ENCODE data around the gene COLQ.
A peak's percentile ranks its signal among the peaks of the same experiment; 100 is the strongest.

Gene COLQ

DNA sequence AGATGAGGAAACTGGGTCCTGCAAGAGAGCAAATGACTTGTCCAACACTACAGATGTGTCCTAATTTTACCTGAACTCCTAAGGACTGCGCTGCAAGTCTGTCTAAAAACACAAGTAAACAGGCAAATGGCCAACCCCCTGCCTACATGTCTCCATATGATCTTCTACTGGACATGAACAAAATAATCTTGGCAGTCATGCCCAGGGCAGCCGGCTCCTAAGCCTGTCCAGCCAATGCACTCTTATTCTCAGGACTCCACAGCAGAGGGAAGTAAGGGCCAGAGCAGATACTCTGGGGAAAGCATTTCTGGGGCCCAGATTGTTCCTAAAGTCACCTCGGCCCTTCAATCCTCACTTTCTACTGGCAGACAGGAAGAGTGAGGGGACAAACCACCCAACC, 10.3 kb downstream of the COLQ start:
- H3K36me3 Mint-ChIP-seq (ENCODE audit: low read depth), result no peaks in the 10 kb centered on the region
- no peak overlapping the region for H3K4me3 Mint-ChIP-seq
- H3K27me3 Mint-ChIP-seq (ENCODE audit: low read depth), result peaks cover 9% of the 10 kb centered on the region
- no peak overlapping the region for H3K27ac Mint-ChIP-seq
- H3K4me1 Mint-ChIP-seq (ENCODE audit: low read depth), result no peaks in the 10 kb centered on the region
- no peaks in the 10 kb centered on the region for H3K9me3 Mint-ChIP-seq

DNA sequence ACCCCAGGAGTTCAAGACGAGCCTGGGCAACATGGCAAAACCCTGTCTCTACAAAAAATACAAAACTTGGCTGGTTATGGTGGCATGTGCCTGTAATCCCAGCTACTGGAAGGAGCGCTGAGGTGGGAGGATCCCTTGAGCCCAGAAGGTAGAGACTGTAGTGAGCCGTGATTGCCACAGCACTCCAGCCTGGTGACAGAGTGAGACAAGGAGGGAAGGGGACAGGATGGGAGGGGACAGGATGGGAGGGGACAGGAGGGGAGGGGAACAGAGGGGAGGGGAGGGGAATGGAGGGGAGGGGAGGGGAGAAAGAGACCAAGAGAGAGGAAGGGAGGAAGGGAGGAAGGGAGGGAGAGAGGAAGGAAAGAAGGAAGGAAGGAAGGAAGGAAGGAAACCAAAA, 11.0 kb downstream of the COLQ start:
- Mint-ChIP-seq H3K36me3 (ENCODE audit: low read depth) (no peaks in the 10 kb centered on the region), H3K27me3 (ENCODE audit: low read depth) (peaks cover 9% of the 10 kb centered on the region), H3K27ac (no peak overlapping the region), H3K4me3 (no peak overlapping the region), H3K9me3 (no peaks in the 10 kb centered on the region), H3K4me1 (ENCODE audit: low read depth) (no peaks in the 10 kb centered on the region)

DNA sequence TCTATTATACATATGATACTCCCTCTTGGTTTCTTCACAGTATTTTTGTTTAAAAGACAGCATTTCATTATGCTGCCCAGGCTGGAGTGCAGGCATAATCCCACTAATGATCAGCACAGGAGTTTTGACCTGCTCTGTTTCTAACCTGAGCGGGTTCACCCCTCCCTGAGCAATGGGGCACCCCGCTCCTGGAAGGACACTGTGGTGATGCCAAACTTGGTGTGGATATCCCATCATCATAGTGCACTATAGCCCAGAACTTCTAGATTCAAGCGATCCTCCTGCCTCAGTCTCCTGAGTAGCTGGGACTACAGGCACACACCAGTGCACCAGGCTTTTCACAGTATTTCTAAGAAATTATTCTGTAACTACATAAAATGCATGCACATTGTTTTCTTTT, 14.9 kb downstream of the COLQ start:
- Mint-ChIP-seq H3K27me3 (ENCODE audit: low read depth) (peaks cover 6% of the 10 kb centered on the region), H3K4me1 (ENCODE audit: low read depth) (peaks cover 2% of the 10 kb centered on the region), H3K4me3 (no peak overlapping the region), H3K9me3 (no peaks in the 10 kb centered on the region), H3K36me3 (ENCODE audit: low read depth) (peaks cover 4% of the 10 kb centered on the region), H3K27ac (no peak overlapping the region)

DNA sequence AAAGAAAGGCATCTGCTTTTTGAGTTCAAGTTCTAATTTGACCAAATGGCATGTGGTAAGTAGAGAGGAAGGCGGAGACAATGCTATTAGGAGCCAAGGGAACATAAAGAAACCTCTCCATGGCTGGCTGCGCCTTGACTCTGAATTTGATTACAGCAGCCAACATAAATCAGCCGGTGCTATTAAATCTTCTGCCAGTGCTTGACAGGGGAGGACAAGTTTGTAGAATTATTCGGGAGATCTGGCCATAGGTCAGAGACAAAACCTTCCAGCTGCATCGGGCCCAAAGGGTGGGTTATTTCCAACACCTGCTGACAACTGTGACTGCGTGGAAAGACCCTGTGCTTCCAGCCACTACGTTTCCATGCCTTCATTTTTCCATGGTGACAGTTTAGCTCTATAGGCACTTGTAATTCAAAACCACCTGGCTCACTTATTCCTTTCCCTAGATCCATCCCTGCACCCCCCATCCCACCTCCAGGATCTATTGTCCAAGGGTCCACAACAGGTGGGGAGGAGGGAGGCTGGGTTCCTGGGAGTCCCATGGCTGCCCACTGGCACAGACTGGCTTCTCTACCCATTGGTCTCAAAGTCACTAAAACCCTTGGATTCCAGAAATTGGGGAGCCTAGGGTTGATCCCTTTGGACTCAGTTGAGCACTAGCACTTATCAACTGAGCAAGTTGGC, 15.9 kb downstream of the COLQ start:
- no peak overlapping the region for H3K4me3 Mint-ChIP-seq
- H3K36me3 Mint-ChIP-seq (ENCODE audit: low read depth), result peaks cover 4% of the 10 kb centered on the region
- H3K27me3 Mint-ChIP-seq (ENCODE audit: low read depth), result no peaks in the 10 kb centered on the region
- no peaks in the 10 kb centered on the region for H3K9me3 Mint-ChIP-seq
- H3K4me1 Mint-ChIP-seq (ENCODE audit: low read depth), result peaks cover 6% of the 10 kb centered on the region
- no peak overlapping the region for H3K27ac Mint-ChIP-seq

DNA sequence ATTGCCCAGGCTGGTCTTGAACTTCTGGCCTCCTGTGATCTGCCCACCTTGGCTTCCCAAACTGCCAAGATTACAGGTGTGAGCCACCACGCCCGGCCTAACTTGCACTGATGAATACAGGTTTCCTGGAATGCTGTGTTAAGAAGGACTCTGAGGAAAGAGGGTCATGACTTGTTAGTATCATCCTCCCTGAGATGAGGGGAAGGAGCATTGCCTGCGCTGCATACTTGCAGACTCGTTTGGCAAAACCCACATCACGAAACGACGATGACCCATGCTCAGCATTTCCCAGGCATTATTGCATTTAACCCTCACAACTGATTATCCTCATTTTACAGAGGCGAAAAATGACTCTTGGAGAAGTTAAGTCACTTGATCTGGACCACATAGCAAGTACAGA, 18.9 kb downstream of the COLQ start:
- Mint-ChIP-seq H3K27ac (no peak overlapping the region), H3K27me3 (ENCODE audit: low read depth) (no peaks in the 10 kb centered on the region), H3K4me1 (ENCODE audit: low read depth) (peaks cover 19% of the 10 kb centered on the region), H3K36me3 (ENCODE audit: low read depth) (peaks cover 4% of the 10 kb centered on the region), H3K4me3 (no peak overlapping the region), H3K9me3 (no peaks in the 10 kb centered on the region)

DNA sequence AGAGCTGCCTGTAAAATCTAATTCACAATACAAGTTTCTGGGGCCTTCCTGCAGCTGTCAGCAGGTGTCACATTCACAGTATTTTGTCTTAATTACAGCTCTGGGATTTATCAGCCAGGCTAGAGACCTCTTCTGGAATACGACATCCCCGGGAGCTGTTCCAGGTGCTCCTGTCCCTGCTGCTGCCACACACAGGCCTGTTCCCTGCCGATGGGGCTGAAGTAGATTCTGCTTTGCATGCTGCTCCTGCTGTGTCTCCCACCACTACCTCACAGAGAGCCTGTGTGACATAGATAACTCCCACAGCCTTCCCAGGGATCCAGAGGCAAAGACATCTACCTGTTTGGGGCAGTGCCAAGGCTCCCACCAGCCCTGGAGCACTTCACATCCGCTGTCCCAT, 20.4 kb downstream of the COLQ start:
- Mint-ChIP-seq H3K27me3 (ENCODE audit: low read depth) (no peaks in the 10 kb centered on the region), H3K27ac (no peak overlapping the region), H3K4me1 (ENCODE audit: low read depth) (peaks cover 23% of the 10 kb centered on the region), H3K9me3 (no peaks in the 10 kb centered on the region), H3K4me3 (no peak overlapping the region), H3K36me3 (ENCODE audit: low read depth) (peaks cover 4% of the 10 kb centered on the region)

DNA sequence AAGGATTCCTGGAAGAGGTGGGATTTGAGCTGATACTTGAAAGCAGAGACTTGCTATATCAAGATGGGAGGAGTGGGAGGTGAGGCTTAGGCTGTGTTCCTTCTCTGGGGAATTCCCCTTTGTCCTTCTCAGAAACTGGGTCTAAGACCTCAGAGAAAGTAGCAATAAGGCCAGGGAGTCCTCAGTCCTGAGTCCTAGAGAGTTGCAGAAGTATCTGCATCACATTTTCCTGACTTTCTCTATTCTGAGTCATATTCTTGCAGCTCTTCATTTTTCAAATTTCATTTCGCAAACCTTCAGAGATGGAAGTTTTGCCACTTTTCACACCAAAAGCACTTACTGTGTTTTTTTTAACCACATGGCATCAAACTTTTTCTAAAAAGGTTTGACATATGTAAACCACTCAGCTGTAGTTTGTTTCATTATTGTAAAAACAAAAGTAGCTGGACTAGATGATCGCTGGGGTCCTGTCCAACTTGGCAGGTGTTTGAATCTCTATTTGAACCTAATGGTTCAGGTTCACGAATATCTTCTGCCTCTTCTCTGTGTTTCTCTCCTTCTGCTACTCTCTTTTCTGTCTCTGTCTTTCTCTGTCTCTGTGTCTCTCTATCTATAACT, 21.3 kb downstream of the COLQ start:
- Mint-ChIP-seq H3K4me1 (ENCODE audit: low read depth) (peaks cover 23% of the 10 kb centered on the region), H3K27me3 (ENCODE audit: low read depth) (peaks cover under 1% of the 10 kb centered on the region), H3K36me3 (ENCODE audit: low read depth) (peaks cover 4% of the 10 kb centered on the region), H3K27ac (no peak overlapping the region), H3K4me3 (peak overlapping the region; percentile 24), H3K9me3 (no peaks in the 10 kb centered on the region)

DNA sequence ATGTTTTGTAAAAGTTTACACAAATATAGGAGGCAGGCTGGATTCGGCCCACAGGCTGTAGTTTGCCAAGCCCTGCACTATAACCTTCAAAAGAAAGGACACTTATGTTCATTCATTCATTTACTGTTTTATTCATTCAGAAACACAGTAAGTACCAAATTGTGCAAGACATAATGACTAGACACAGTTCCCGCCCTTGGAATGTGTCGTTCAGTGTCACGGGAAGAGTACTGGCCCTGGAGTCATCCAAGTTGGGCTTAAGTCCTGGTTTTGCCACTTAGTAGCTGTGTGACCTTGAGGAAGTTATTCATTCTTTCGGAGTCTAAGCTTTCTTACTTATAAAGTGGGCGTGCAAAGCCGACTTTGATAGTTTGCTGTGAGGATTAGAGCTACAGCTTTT, 22.0 kb downstream of the COLQ start:
- Mint-ChIP-seq H3K4me3 (no peak overlapping the region), H3K36me3 (ENCODE audit: low read depth) (peaks cover 3% of the 10 kb centered on the region), H3K4me1 (ENCODE audit: low read depth) (peaks cover 26% of the 10 kb centered on the region), H3K27ac (no peak overlapping the region), H3K9me3 (no peaks in the 10 kb centered on the region), H3K27me3 (ENCODE audit: low read depth) (peaks cover 3% of the 10 kb centered on the region)

DNA sequence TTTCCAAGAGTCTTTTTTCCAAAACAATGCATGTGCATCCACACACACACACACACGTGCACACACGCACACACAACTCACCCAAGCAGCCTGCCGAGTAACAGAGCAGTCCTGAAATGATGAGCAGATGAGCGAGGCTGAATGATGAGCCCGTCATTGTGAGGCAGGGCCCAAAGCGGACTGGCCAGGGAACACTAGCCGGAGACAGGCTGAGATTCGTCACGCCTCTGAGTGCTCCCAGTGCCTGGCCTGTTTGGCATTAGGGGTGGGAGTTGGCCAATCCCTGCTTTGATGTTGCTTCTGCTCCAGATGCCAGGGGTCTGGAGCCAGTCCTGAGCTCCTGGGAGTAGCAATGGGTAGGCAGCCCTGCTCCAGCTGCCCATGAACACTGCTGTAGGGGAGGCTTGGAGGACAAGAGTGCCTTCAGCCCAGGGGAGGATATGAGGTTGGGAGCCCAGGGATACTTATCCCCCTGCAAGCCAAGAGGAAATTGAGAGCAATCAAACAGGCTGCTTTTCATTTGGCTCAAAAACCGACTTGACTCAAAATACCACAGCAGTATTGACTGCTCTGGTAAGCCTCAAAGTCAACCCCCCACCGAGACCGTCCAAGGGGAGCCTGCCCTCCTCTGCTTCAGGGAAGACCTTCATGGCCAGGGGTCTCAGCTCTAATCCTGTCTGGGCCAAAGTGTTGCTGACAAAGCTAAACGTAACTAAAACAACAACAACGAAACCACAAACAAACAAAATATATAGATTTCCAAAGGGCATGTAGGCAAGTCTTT, 22.9 kb downstream of the COLQ start:
- no peaks in the 10 kb centered on the region for H3K36me3 Mint-ChIP-seq (ENCODE audit: low read depth)
- peaks cover 7% of the 10 kb centered on the region for H3K27me3 Mint-ChIP-seq (ENCODE audit: low read depth)
- no peak overlapping the region for H3K4me3 Mint-ChIP-seq

DNA sequence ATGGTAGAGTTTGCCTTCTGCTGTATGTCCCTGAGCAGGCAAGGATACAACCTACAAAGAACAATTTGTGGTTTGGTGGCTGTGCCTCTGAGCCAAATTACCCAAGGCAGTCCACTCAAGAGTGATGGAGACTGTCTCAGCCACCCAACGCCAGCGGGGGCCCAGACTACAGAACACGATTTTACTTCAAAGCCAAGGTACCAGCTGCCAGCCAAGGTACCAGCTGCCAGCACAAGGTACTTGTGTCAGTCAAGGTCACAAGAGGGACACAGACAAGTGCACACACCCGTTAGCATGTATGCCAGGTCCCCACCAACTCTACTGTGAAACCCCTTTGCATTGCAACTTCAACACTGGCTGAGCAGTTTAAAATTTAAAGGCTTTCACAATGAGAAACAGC, 23.5 kb downstream of the COLQ start:
- Mint-ChIP-seq H3K4me3 (no peak overlapping the region), H3K36me3 (ENCODE audit: low read depth) (no peaks in the 10 kb centered on the region), H3K9me3 (no peaks in the 10 kb centered on the region), H3K27me3 (ENCODE audit: low read depth) (peaks cover 7% of the 10 kb centered on the region), H3K27ac (no peak overlapping the region), H3K4me1 (ENCODE audit: low read depth) (peaks cover 24% of the 10 kb centered on the region)

More for the DNA sequence above, 22.9 kb downstream of the COLQ start:
- Mint-ChIP-seq H3K9me3 (no peaks in the 10 kb centered on the region), H3K27ac (no peak overlapping the region), H3K4me1 (ENCODE audit: low read depth) (peaks cover 24% of the 10 kb centered on the region)

DNA sequence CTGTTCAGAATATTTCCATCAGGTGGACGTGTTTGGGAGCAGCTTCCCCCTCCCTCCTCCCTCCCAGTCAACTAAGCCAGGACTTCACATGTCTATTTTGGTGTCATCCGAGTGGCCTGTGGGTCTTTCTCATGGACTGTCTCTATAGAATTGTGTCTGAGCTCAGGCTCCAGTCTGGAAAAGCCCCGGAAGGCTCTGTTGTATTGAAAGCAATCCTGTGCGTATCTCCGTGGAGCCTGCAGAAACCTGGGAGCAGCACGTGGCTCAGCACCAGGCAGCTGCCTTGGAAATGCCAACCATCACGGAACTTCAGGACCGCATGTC, 25.2 kb downstream of the COLQ start:
- Mint-ChIP-seq H3K27ac (no peak overlapping the region), H3K9me3 (no peaks in the 10 kb centered on the region), H3K36me3 (ENCODE audit: low read depth) (no peaks in the 10 kb centered on the region), H3K4me1 (ENCODE audit: low read depth) (peaks cover 24% of the 10 kb centered on the region), H3K4me3 (no peak overlapping the region), H3K27me3 (ENCODE audit: low read depth) (peaks cover 7% of the 10 kb centered on the region)

DNA sequence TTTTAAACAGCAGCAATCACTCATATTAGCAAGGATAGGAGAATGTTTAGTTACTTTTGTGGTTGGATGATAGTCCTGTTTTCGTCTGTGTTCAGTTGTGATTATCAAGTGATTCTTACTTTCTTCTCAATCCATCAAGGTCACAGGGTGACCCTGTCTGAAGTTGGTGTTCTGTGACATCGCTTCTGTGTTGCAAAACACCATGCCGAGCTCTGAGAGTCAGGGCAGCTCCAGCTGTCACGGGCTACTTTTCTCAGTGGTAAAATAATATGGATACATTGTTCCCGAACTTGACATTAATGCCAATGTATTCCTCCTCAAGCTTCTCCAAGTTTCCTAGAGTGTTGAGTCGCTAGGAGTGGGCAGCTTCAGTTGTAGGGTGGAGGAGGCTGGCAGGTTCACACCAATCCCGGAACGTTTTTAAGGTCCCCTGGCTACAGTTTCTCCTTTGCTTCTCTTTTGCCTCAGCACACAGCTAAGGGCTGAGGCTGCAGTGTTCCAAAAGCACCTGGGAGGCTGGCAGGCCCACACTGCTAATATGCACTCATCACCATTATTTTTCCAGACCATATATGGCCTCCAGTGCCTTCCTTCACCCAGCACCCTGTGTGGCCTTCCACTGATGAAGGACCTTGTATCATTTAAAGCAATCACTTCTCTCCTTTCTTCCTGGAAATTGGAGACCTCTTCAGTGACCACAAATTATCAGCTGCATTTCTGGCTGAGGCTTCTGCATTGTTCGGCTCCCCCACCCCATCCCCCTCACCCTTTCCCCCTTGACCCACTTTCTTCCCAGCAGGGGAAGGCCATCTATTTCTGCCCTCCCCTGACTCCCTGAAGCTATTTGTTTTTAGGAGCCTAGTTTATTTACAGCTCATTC, 25.8 kb downstream of the COLQ start:
- Mint-ChIP-seq H3K27me3 (ENCODE audit: low read depth) (peaks cover 7% of the 10 kb centered on the region), H3K4me1 (ENCODE audit: low read depth) (peaks cover 21% of the 10 kb centered on the region), H3K9me3 (no peaks in the 10 kb centered on the region), H3K36me3 (ENCODE audit: low read depth) (no peaks in the 10 kb centered on the region), H3K4me3 (no peak overlapping the region), H3K27ac (no peak overlapping the region)

DNA sequence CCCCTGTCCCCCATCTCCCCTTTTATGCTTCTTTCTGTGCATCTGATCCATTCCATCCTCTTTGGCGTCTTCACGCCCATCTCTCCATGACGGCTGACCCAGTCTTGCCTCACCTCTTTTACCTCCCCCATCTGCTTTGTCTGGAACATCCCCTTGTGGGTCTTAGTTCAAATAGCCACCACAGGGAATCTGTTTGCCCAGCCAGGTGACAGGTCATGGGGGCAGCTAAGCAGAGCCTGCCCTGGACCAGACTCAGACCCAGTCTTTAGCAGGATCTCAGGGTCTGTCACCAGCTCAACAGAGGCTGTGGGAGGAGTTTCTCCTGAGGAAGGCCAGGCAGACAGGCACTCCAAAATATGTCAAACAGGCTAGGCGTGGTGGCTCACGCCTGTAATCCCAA, 28.1 kb downstream of the COLQ start:
- H3K36me3 Mint-ChIP-seq (ENCODE audit: low read depth), result no peaks in the 10 kb centered on the region
- H3K27ac Mint-ChIP-seq, result peak overlapping the region; percentile 33
- H3K9me3 Mint-ChIP-seq, result no peaks in the 10 kb centered on the region
- no peak overlapping the region for H3K4me3 Mint-ChIP-seq
- H3K27me3 Mint-ChIP-seq (ENCODE audit: low read depth), result peaks cover 7% of the 10 kb centered on the region
- H3K4me1 Mint-ChIP-seq (ENCODE audit: low read depth), result peaks cover 11% of the 10 kb centered on the region

DNA sequence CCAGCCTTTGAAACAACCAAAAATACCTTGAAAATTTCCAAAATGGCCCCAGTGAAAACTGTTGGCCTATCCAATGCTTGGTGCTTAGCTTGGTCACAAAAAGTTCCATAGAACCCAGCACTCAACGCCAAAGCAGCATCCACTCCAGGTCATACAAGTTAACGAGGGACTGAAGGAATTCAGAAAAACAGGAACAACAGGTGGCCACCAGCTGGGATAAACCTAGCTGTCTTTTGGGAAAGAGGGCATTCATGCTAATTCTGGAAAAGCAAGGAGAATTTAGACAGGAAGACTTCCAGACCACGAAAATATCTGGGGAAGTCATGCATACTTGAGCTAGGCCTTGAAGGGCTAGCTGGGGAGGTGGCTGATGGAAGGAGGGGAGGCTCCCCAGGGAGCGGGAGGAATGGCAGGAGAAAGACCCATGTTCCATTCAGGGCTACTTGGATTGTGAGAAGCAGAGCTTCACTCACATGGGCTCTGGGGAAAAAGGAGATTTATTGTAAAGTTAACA, 28.6 kb downstream of the COLQ start:
- Mint-ChIP-seq H3K4me1 (ENCODE audit: low read depth) (peaks cover 10% of the 10 kb centered on the region), H3K27me3 (ENCODE audit: low read depth) (peaks cover 7% of the 10 kb centered on the region), H3K27ac (no peak overlapping the region), H3K36me3 (ENCODE audit: low read depth) (no peaks in the 10 kb centered on the region), H3K4me3 (no peak overlapping the region), H3K9me3 (no peaks in the 10 kb centered on the region)

Data from T-helper 1 cell treated with Interleukin-12 subunit alpha and Interleukin-12 subunit beta and Interleukin-4 antibody, amounts not matched to agents 30 μg/mL and 1 μg/mL, for 36 hours (primary cell).